ENCODE data around the gene SKAP1.

The SKAP1 gene

GRCh38 chr17:48261297-48261880 lies 168.6 kb downstream of the SKAP1 start:
- DNase-seq = peak; percentile 66
- no peaks in the 10 kb centered on the region for H3K79me2 ChIP-seq (ENCODE audit: low read length)
- no peak overlapping the region for H3K4me2 ChIP-seq (ENCODE audit: low read depth, low read length)
- no peaks in the 10 kb centered on the region for H3K9me2 ChIP-seq (replicated peaks; ENCODE audit: insufficient read depth, low read length)
- H3K4me1 ChIP-seq (ENCODE audit: low read length) = no peaks in the 10 kb centered on the region
- no peak overlapping the region for H3K9ac ChIP-seq (ENCODE audit: low read length)
- no peaks in the 10 kb centered on the region for H4K20me1 ChIP-seq (ENCODE audit: insufficient read depth, low read length)
- H3K27ac ChIP-seq (ENCODE audit: low read length) = no peak overlapping the region
- TF ChIP-seq EZH2 (optimal IDR thresholded peaks at IDR 0.05; ENCODE audit: low read depth, low read length) = no peak
- TF ChIP-seq, protein P1, sequence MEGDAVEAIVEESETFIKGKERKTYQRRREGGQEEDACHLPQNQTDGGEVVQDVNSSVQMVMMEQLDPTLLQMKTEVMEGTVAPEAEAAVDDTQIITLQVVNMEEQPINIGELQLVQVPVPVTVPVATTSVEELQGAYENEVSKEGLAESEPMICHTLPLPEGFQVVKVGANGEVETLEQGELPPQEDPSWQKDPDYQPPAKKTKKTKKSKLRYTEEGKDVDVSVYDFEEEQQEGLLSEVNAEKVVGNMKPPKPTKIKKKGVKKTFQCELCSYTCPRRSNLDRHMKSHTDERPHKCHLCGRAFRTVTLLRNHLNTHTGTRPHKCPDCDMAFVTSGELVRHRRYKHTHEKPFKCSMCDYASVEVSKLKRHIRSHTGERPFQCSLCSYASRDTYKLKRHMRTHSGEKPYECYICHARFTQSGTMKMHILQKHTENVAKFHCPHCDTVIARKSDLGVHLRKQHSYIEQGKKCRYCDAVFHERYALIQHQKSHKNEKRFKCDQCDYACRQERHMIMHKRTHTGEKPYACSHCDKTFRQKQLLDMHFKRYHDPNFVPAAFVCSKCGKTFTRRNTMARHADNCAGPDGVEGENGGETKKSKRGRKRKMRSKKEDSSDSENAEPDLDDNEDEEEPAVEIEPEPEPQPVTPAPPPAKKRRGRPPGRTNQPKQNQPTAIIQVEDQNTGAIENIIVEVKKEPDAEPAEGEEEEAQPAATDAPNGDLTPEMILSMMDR (IDR thresholded peaks at IDR 0.05; ENCODE audit: low read length) = peak; percentile 62
- no peaks in the 10 kb centered on the region for H3F3A ChIP-seq (ENCODE audit: insufficient read depth, low read length)
- H3K36me3 ChIP-seq (replicated peaks; ENCODE audit: insufficient read depth, low read length) = no peaks in the 10 kb centered on the region
- H2AFZ ChIP-seq (ENCODE audit: low read length) = no peak overlapping the region
- H3K4me3 ChIP-seq (ENCODE audit: low read length) = no peak overlapping the region
- no peaks in the 10 kb centered on the region for H3K9me3 ChIP-seq (replicated peaks; ENCODE audit: insufficient read depth, low read length)
- H3K27me3 ChIP-seq (replicated peaks; ENCODE audit: insufficient read depth, low read length) = no peaks in the 10 kb centered on the region

DNA sequence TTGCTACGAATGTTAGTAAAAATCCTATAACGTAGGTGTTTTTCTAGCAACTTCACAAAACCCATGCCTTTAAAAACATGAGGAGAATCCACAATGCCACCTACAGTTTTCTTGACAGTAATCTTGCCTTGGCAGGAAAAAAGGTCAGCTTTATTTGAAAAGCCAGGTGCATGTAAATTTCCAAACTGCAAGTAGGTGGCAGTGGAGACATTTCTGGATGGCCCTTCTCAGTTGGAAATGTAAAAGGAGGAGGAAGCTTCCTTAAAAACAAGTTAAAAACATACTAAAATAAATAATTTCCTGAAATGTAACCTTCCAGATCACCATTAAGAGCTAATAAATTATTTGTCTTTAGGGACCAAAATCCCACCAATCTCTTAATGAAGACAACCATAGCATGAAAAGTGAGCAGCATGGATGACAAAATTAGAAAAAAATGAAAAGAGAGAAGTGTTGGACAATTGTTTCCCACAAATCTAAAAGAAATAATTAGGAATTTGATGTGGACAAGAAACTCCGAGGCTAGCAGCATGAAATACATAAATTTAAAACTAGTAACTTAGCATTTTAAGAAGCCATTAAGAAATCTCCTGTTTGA lies 170.2 kb downstream of the SKAP1 start:
- H3K4me2 ChIP-seq (ENCODE audit: low read depth, low read length) = no peak overlapping the region
- H3K79me2 ChIP-seq (ENCODE audit: low read length) = no peaks in the 10 kb centered on the region
- no peaks in the 10 kb centered on the region for H3K9me2 ChIP-seq (replicated peaks; ENCODE audit: insufficient read depth, low read length)
- TF ChIP-seq, protein P1 (IDR thresholded peaks at IDR 0.05; ENCODE audit: low read length) = peak; percentile 69
- TF ChIP-seq EZH2phosphoT487 (IDR thresholded peaks at IDR 0.05; ENCODE audit: low read length) = no peak
- H3K27ac ChIP-seq (ENCODE audit: low read length) = no peak overlapping the region
- H3K9me3 ChIP-seq (replicated peaks; ENCODE audit: insufficient read depth, low read length) = no peaks in the 10 kb centered on the region
- H4K20me1 ChIP-seq (ENCODE audit: insufficient read depth, low read length) = no peaks in the 10 kb centered on the region
- H3F3A ChIP-seq (ENCODE audit: insufficient read depth, low read length) = no peaks in the 10 kb centered on the region
- no peak overlapping the region for H3K9ac ChIP-seq (ENCODE audit: low read length)
- no peaks in the 10 kb centered on the region for H3K4me1 ChIP-seq (ENCODE audit: low read length)
- no peak overlapping the region for H2AFZ ChIP-seq (ENCODE audit: low read length)
- H3K4me3 ChIP-seq (ENCODE audit: low read length) = no peak overlapping the region
- no peaks in the 10 kb centered on the region for H3K36me3 ChIP-seq (replicated peaks; ENCODE audit: insufficient read depth, low read length)
- peak; percentile 49 for DNase-seq
- no peaks in the 10 kb centered on the region for H3K27me3 ChIP-seq (replicated peaks; ENCODE audit: insufficient read depth, low read length)

DNA sequence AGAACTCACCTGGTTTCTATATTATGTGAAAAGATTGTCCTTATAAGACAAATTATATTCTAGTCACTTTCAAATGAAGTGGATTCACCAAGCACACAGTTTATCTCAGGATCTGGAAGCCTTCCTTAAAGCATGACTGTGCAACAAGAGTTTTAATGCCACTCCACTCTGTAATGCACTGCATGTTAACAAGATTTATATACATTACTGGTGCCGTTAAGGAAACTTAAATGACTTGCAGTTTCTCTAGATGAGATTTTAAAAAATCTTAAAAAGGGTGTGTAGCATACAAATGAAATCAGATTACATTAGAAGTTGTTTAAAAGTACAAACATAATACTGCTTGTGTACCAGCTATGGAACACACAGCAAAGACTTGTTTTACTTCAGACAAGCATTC lies 171.7 kb downstream of the SKAP1 start:
- no peak overlapping the region for H3K4me3 ChIP-seq (ENCODE audit: low read length)
- no peak overlapping the region for H3K27ac ChIP-seq (ENCODE audit: low read length)
- no peaks in the 10 kb centered on the region for H3K27me3 ChIP-seq (replicated peaks; ENCODE audit: insufficient read depth, low read length)
- H3F3A ChIP-seq (ENCODE audit: insufficient read depth, low read length) = no peaks in the 10 kb centered on the region
- no peak overlapping the region for H3K9ac ChIP-seq (ENCODE audit: low read length)
- no peaks in the 10 kb centered on the region for H3K36me3 ChIP-seq (replicated peaks; ENCODE audit: insufficient read depth, low read length)
- no peak for TF ChIP-seq EZH2 (optimal IDR thresholded peaks at IDR 0.05; ENCODE audit: low read depth, low read length)
- TF ChIP-seq, protein P1 (IDR thresholded peaks at IDR 0.05; ENCODE audit: low read length) = no peak
- no peak for TF ChIP-seq EZH2phosphoT487 (IDR thresholded peaks at IDR 0.05; ENCODE audit: low read length)
- no peaks in the 10 kb centered on the region for H3K9me3 ChIP-seq (replicated peaks; ENCODE audit: insufficient read depth, low read length)
- no peaks in the 10 kb centered on the region for H3K4me1 ChIP-seq (ENCODE audit: low read length)
- H2AFZ ChIP-seq (ENCODE audit: low read length) = no peak overlapping the region
- no peak overlapping the region for H3K4me2 ChIP-seq (ENCODE audit: low read depth, low read length)
- no peaks in the 10 kb centered on the region for H4K20me1 ChIP-seq (ENCODE audit: insufficient read depth, low read length)
- DNase-seq = no peak
- H3K9me2 ChIP-seq (replicated peaks; ENCODE audit: insufficient read depth, low read length) = no peaks in the 10 kb centered on the region
- no peaks in the 10 kb centered on the region for H3K79me2 ChIP-seq (ENCODE audit: low read length)
